ENCODE measurements around the gene DGKQ. TPM values are rescaled to one million over a fixed set of nuclear protein-coding genes. Genes with fewer than 3 reads are reported as not detected.

DGKQ gene
- total and polyA plus RNA-seq, 2 experiments from 2014 or later = 4.0 to 22.4 TPM

- TF ChIP-seq ZNF462 (CRISPR knock-in tag; IDR thresholded peaks at IDR 0.05) = no peak
These were observed 4.6 kb downstream of the DGKQ start (continued) for GRCh38 chr4:968621-969394.

DNA sequence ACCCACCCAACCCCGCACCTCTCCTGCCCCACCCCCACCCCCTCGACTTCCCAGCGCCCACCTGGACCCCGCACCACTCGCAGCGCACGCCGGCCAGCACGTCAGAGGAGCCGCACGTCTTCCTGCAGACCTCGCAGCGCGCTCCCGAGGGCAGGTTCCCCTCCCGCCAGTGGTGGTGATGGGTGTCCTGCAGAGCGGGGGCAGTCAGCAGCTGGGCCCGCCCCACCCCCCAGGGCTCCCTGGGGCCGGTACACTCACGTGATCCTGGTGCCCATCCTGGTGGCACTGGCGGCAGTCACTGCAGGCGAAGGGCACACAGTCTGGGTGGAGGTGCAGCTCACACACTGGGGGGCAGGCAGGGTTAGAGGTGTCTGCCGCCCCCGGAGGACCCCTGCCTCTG is 5.1 kb downstream of the DGKQ start:
- H3K36me3 Mint-ChIP-seq (ENCODE audit: low read depth) = no peaks in the 10 kb centered on the region
- H3K4me1 Mint-ChIP-seq = no peaks in the 10 kb centered on the region
- no peak overlapping the region for H3K27ac Mint-ChIP-seq
- H3K4me2 ChIP-seq = peak overlapping the region; percentile 75
- H3K9me2 ChIP-seq (ENCODE audit: insufficient read depth) = no peaks in the 10 kb centered on the region
- H3K9me3 Mint-ChIP-seq = no peaks in the 10 kb centered on the region
- TF ChIP-seq JUNB (IDR thresholded peaks at IDR 0.05; ENCODE audit: unreplicated experiment) = no peak
- TF ChIP-seq EZH2 (IDR thresholded peaks at IDR 0.05; ENCODE audit: low read depth, unreplicated experiment) = no peak
- TF ChIP-seq ETS1 (IDR thresholded peaks at IDR 0.05) = no peak
- TF ChIP-seq, protein P1, sequence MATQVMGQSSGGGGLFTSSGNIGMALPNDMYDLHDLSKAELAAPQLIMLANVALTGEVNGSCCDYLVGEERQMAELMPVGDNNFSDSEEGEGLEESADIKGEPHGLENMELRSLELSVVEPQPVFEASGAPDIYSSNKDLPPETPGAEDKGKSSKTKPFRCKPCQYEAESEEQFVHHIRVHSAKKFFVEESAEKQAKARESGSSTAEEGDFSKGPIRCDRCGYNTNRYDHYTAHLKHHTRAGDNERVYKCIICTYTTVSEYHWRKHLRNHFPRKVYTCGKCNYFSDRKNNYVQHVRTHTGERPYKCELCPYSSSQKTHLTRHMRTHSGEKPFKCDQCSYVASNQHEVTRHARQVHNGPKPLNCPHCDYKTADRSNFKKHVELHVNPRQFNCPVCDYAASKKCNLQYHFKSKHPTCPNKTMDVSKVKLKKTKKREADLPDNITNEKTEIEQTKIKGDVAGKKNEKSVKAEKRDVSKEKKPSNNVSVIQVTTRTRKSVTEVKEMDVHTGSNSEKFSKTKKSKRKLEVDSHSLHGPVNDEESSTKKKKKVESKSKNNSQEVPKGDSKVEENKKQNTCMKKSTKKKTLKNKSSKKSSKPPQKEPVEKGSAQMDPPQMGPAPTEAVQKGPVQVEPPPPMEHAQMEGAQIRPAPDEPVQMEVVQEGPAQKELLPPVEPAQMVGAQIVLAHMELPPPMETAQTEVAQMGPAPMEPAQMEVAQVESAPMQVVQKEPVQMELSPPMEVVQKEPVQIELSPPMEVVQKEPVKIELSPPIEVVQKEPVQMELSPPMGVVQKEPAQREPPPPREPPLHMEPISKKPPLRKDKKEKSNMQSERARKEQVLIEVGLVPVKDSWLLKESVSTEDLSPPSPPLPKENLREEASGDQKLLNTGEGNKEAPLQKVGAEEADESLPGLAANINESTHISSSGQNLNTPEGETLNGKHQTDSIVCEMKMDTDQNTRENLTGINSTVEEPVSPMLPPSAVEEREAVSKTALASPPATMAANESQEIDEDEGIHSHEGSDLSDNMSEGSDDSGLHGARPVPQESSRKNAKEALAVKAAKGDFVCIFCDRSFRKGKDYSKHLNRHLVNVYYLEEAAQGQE (IDR thresholded peaks at IDR 0.05; ENCODE audit: unreplicated experiment) = no peak
- no peak for TF ChIP-seq EZH2phosphoT487 (IDR thresholded peaks at IDR 0.05; ENCODE audit: unreplicated experiment)
- TF ChIP-seq POLR2AphosphoS5 (IDR thresholded peaks at IDR 0.05; ENCODE audit: low read depth) = no peak
- 0 out of 3 replicates have a peak overlapping the region, but pooled peaks have one; percentile 14 for H3K4me3 Mint-ChIP-seq
- H3K27ac ChIP-seq (ENCODE audit: low read depth) = no peak overlapping the region
- ATAC-seq (peak; percentile 9), DNase-seq (ENCODE audit: low spot score) (peak; percentile 45)
- H4K20me1 ChIP-seq (replicated peaks; ENCODE audit: insufficient read depth) = no peaks in the 10 kb centered on the region
- H3F3A ChIP-seq (replicated peaks; ENCODE audit: low read depth) = no peaks in the 10 kb centered on the region; the same call in 1 of the 2 replicates
- H2AFZ ChIP-seq = no peak overlapping the region
- H3K4me1 ChIP-seq (ENCODE audit: insufficient read depth) = no peaks in the 10 kb centered on the region
- peaks cover 15% of the 10 kb centered on the region; the same call in 1 of the 2 replicates for H3K27me3 ChIP-seq (ENCODE audit: insufficient read depth)
- H3K36me3 ChIP-seq (ENCODE audit: insufficient read depth) = no peaks in the 10 kb centered on the region
- H3K79me2 ChIP-seq (replicated peaks; ENCODE audit: insufficient read depth) = no peaks in the 10 kb centered on the region
- H3K27me3 Mint-ChIP-seq (ENCODE audit: insufficient read depth, low read depth, poor library complexity) = peaks cover 20% of the 10 kb centered on the region
- peak overlapping the region; percentile 40; the same call in 1 of the 2 replicates for H3K4me3 ChIP-seq

All from GM23338 (cell line).